Thymus (tissue), 11 donors: Measurements from ENCODE around the gene RPL27A. TPM values are rescaled to one million over a fixed set of nuclear protein-coding genes. Genes with fewer than 3 reads are reported as not detected.
A peak's percentile ranks its signal among the peaks of the same experiment; 100 is the strongest.

Experiments used
- DNase-seq, 9 donors: peaks; one replicate each; pipeline ENCODE4 v3.0.0-alpha.2; 2013; ENCODE audit warnings: low spot score in 9 of 9, low read depth in 6 of 9, missing footprints in 1 of 9
- H3K27ac ChIP-seq, 2 donors: one replicate each; pipeline ENCODE4 v1.5.1; 2013; ENCODE audit warnings: control low read depth in 1 of 2, low read depth in 1 of 2, low read length in 1 of 2, mild to moderate bottlenecking in 1 of 2, moderate library complexity in 1 of 2
- H3K27me3 ChIP-seq, 2 donors: one replicate each; pipeline ENCODE4 v1.5.1; 2013; ENCODE audit warnings: low read length in 1 of 2; ENCODE audit not compliant: control insufficient read depth in 2 of 2, insufficient read depth in 1 of 2
- H3K36me3 ChIP-seq, 2 donors: one replicate each; pipeline ENCODE4 v1.5.1; 2013; ENCODE audit warnings: low read length in 1 of 2, mild to moderate bottlenecking in 1 of 2, moderate library complexity in 1 of 2; ENCODE audit not compliant: control insufficient read depth in 2 of 2, insufficient read depth in 2 of 2
- H3K4me1 ChIP-seq, 2 donors: one replicate each; pipeline ENCODE4 v1.5.1; 2013; ENCODE audit warnings: low read length in 2 of 2; ENCODE audit not compliant: control insufficient read depth in 2 of 2, insufficient read depth in 2 of 2
- H3K4me3 ChIP-seq, 2 donors: one replicate each; pipeline ENCODE4 v1.5.1; 2013; ENCODE audit warnings: low read length in 2 of 2, control low read depth in 1 of 2, mild to moderate bottlenecking in 1 of 2
- H3K9me3 ChIP-seq, 2 donors: one replicate each; pipeline ENCODE4 v1.5.1; 2013; ENCODE audit warnings: low read length in 1 of 2, mild to moderate bottlenecking in 1 of 2; ENCODE audit not compliant: control insufficient read depth in 2 of 2, insufficient read depth in 1 of 2
- WGBS: extraction: QIAGEN DNeasy Blood & Tissue Kit; methylation state at CpG from one replicate; pipeline ENCODE4 v1.1.7; 2013; 5-methylcytosine and 5-hydroxymethylcytosine counted together
- polyA plus RNA-seq: library from polyadenylated mRNA; stranded (reverse); fragments of 200-250 nt; gene quantifications from one replicate; pipeline ENCODE4 v1.2.3, GENCODE V29; 2013
- total RNA-seq: library from RNA; stranded (reverse); fragments of 120-200 nt; gene quantifications from one replicate; pipeline ENCODE4 v1.2.4, GENCODE V29; 2013
- donor health status: healthy.

The RPL27A gene
- total and polyA plus RNA-seq, 2 donors, result 2,501 to 4,277 TPM

GRCh38 chr11:8719211-8719649 is 36.6 kb downstream of the RPL27A start:
- Histone ChIP-seq H3K4me1 (peaks cover 0 to 15% of the 10 kb centered on the region in 2 donors), H3K9me3 (no peaks in the 10 kb centered on the region), H3K27ac (no peak overlapping the region), H3K36me3 (no peaks in the 10 kb centered on the region), H3K27me3 (peaks cover 0 to 2% of the 10 kb centered on the region in 2 donors), H3K4me3 (no peak overlapping the region)
- 77% methylated on average over 4 of the region's 4 CpGs for WGBS
- DNase-seq, result no peak

- H3K4me3 ChIP-seq, result no peak overlapping the region
- WGBS, result 83% methylated on average over 3 of the region's 3 CpGs
- H3K4me1 ChIP-seq, result peaks cover 0 to 15% of the 10 kb centered on the region in 2 donors
These were observed 37.1 kb downstream of the RPL27A start for GRCh38 chr11:8719721-8720120.

GRCh38 chr11:8720352-8720751 is 37.8 kb downstream of the RPL27A start:
- no peak for DNase-seq

More at GRCh38 chr11:8719721-8720120, 37.1 kb downstream of the RPL27A start:
- no peaks in the 10 kb centered on the region for H3K9me3 ChIP-seq
- H3K27me3 ChIP-seq, result peaks cover 0 to 2% of the 10 kb centered on the region in 2 donors
- H3K27ac ChIP-seq, result peak overlapping the region in 1 of 2 donors; percentile 46
- H3K36me3 ChIP-seq, result no peaks in the 10 kb centered on the region
- DNase-seq, result no peak

GRCh38 chr11:8720868-8721608 is 38.4 kb downstream of the RPL27A start:
- Histone ChIP-seq H3K27ac (no peak overlapping the region), H3K4me3 (no peak overlapping the region), H3K36me3 (no peaks in the 10 kb centered on the region), H3K27me3 (peaks cover 0 to 2% of the 10 kb centered on the region in 2 donors), H3K4me1 (peaks cover 0 to 15% of the 10 kb centered on the region in 2 donors), H3K9me3 (no peaks in the 10 kb centered on the region)
- no peak for DNase-seq
- 89% methylated on average over 5 of the region's 5 CpGs for WGBS

More at GRCh38 chr11:8720352-8720751, 37.8 kb downstream of the RPL27A start:
- H3K27ac ChIP-seq, result peak overlapping the region in 1 of 2 donors; percentile 15
- WGBS, result 78% methylated on average over 3 of the region's 3 CpGs
- peaks cover 0 to 2% of the 10 kb centered on the region in 2 donors for H3K27me3 ChIP-seq
- no peak overlapping the region for H3K4me3 ChIP-seq
- H3K36me3 ChIP-seq, result no peaks in the 10 kb centered on the region
- H3K4me1 ChIP-seq, result peaks cover 0 to 15% of the 10 kb centered on the region in 2 donors
- H3K9me3 ChIP-seq, result no peaks in the 10 kb centered on the region

- no peaks in the 10 kb centered on the region for H3K9me3 ChIP-seq
- H3K27ac ChIP-seq, result no peak overlapping the region
- H3K27me3 ChIP-seq, result peaks cover 0 to 2% of the 10 kb centered on the region in 2 donors
- peaks cover 0 to 15% of the 10 kb centered on the region in 2 donors for H3K4me1 ChIP-seq
- no peaks in the 10 kb centered on the region for H3K36me3 ChIP-seq
- WGBS, result 92% methylated on average over 13 of the region's 13 CpGs
- H3K4me3 ChIP-seq, result no peak overlapping the region
- DNase-seq, result no peak
These were observed 39.3 kb downstream of the RPL27A start for GRCh38 chr11:8721609-8722500.

GRCh38 chr11:8722809-8723208 is 40.2 kb downstream of the RPL27A start:
- WGBS, result 95% methylated on average over 3 of the region's 3 CpGs
- no peaks in the 10 kb centered on the region for H3K9me3 ChIP-seq
- no peak for DNase-seq
- H3K27me3 ChIP-seq, result peaks cover 0 to 2% of the 10 kb centered on the region in 2 donors
- no peak overlapping the region for H3K27ac ChIP-seq
- peaks cover 0 to 8% of the 10 kb centered on the region in 2 donors for H3K4me1 ChIP-seq
- no peaks in the 10 kb centered on the region for H3K36me3 ChIP-seq
- H3K4me3 ChIP-seq, result no peak overlapping the region

GRCh38 chr11:8723711-8724110 is 41.1 kb downstream of the RPL27A start:
- DNase-seq, result no peak
- H3K4me1 ChIP-seq, result peaks cover 0 to 2% of the 10 kb centered on the region in 2 donors

GRCh38 chr11:8724682-8725081 is 42.1 kb downstream of the RPL27A start:
- H3K27me3 ChIP-seq, result peaks cover 0 to 2% of the 10 kb centered on the region in 2 donors
- no peak overlapping the region for H3K27ac ChIP-seq
- H3K36me3 ChIP-seq, result no peaks in the 10 kb centered on the region
- no peak overlapping the region for H3K4me3 ChIP-seq
- WGBS, result 96% methylated on average over 7 of the region's 7 CpGs
- no peaks in the 10 kb centered on the region for H3K9me3 ChIP-seq
- no peak for DNase-seq
- peaks cover 0 to 2% of the 10 kb centered on the region in 2 donors for H3K4me1 ChIP-seq

More at GRCh38 chr11:8723711-8724110, 41.1 kb downstream of the RPL27A start:
- Histone ChIP-seq H3K9me3 (no peaks in the 10 kb centered on the region), H3K27ac (no peak overlapping the region), H3K4me3 (no peak overlapping the region), H3K27me3 (peaks cover 0 to 2% of the 10 kb centered on the region in 2 donors), H3K36me3 (no peaks in the 10 kb centered on the region)
- WGBS, result 97% methylated on average over 7 of the region's 7 CpGs

- Histone ChIP-seq H3K36me3 (no peaks in the 10 kb centered on the region), H3K9me3 (no peaks in the 10 kb centered on the region), H3K4me3 (no peak overlapping the region), H3K4me1 (peaks cover 0 to 2% of the 10 kb centered on the region in 2 donors), H3K27ac (no peak overlapping the region), H3K27me3 (no peaks in the 10 kb centered on the region)
- WGBS, result 96% methylated on average over 4 of the region's 4 CpGs
- DNase-seq, result no peak
These were observed 43.8 kb downstream of the RPL27A start for GRCh38 chr11:8726395-8726794.
